ENCODE data around the gene IL10RB. TPM values are rescaled to one million over a fixed set of nuclear protein-coding genes. Genes with fewer than 3 reads are reported as not detected.
"Not testable (repeated sequence)": the region's sequence is repeated elsewhere in the genome, so short reads cannot be mapped to it uniquely, and the experiment has no call there.

IL10RB gene
- 7.7 and 8.7 TPM in 2 replicates for total RNA-seq
- long read RNA-seq, transcript IL10RB-201 (7 exons, 1,963 nt), result major isoform, 41 of 47 reads
- long read RNA-seq, partial matches to known transcripts, result 4 of 47 reads
- long read RNA-seq, other reads (novel, unspliced or antisense), result 1 of 47 reads

- Mint-ChIP-seq H3K9me3 (ENCODE audit: low read depth) (no peaks in the 10 kb centered on the region), H3K4me3 (ENCODE audit: low read depth) (peak within 1 kb of the TSS; percentile 78), H3K27ac (peak within 1 kb of the TSS; percentile 67), H3K27me3 (peaks cover 3% of the 10 kb centered on the region), H3K36me3 (ENCODE audit: insufficient read depth) (peaks cover 13% of the 10 kb centered on the region), H3K4me1 (ENCODE audit: low read depth) (peaks cover 13% of the 10 kb centered on the region)
- peak; percentile 23 for TF ChIP-seq CTCF (IDR thresholded peaks at IDR 0.05; ENCODE audit: unreplicated experiment)
- peak; percentile 61 for DNase-seq (ENCODE audit: low spot score, unreplicated experiment)
Measured at GRCh38 chr21:33266050-33266788, at the start of gene IL10RB. Gene IL10RB, plus strand, starts transcription at chr21:33266367. Its CDS starts 99 bp downstream, at chr21:33266466.

GRCh38 chr21:33217138-33217520, 49.0 kb upstream of the IL10RB start:
- H3K27me3 Mint-ChIP-seq, result peaks cover 3% of the 10 kb centered on the region
- no peak overlapping the region for H3K4me3 Mint-ChIP-seq (ENCODE audit: low read depth)
- no peak for TF ChIP-seq CTCF (IDR thresholded peaks at IDR 0.05; ENCODE audit: unreplicated experiment)
- no peaks in the 10 kb centered on the region for H3K36me3 Mint-ChIP-seq (ENCODE audit: insufficient read depth)
- peaks cover 15% of the 10 kb centered on the region for H3K9me3 Mint-ChIP-seq (ENCODE audit: low read depth)
- H3K27ac Mint-ChIP-seq, result no peak overlapping the region
- H3K4me1 Mint-ChIP-seq (ENCODE audit: low read depth), result peaks cover 6% of the 10 kb centered on the region
- no peak for DNase-seq (ENCODE audit: low spot score, unreplicated experiment)

GRCh38 chr21:33219300-33219699, 46.9 kb upstream of the IL10RB start:
- H3K27ac Mint-ChIP-seq, result no peak overlapping the region
- TF ChIP-seq CTCF (IDR thresholded peaks at IDR 0.05; ENCODE audit: unreplicated experiment), result no peak
- peaks cover 3% of the 10 kb centered on the region for H3K4me1 Mint-ChIP-seq (ENCODE audit: low read depth)
- H3K4me3 Mint-ChIP-seq (ENCODE audit: low read depth), result no peak overlapping the region
- H3K36me3 Mint-ChIP-seq (ENCODE audit: insufficient read depth), result no peaks in the 10 kb centered on the region
- peaks cover 3% of the 10 kb centered on the region for H3K27me3 Mint-ChIP-seq
- no peak for DNase-seq (ENCODE audit: low spot score, unreplicated experiment)
- peaks cover 22% of the 10 kb centered on the region for H3K9me3 Mint-ChIP-seq (ENCODE audit: low read depth)

- Mint-ChIP-seq H3K27me3 (no peaks in the 10 kb centered on the region), H3K4me1 (ENCODE audit: low read depth) (peaks cover 3% of the 10 kb centered on the region), H3K9me3 (ENCODE audit: low read depth) (peaks cover 22% of the 10 kb centered on the region), H3K27ac (no peak overlapping the region), H3K36me3 (ENCODE audit: insufficient read depth) (no peaks in the 10 kb centered on the region), H3K4me3 (ENCODE audit: low read depth) (no peak overlapping the region)
- TF ChIP-seq CTCF (IDR thresholded peaks at IDR 0.05; ENCODE audit: unreplicated experiment), result no peak
- no peak for DNase-seq (ENCODE audit: low spot score, unreplicated experiment)
Measured at GRCh38 chr21:33219954-33220353, 46.2 kb upstream of the IL10RB start.

GRCh38 chr21:33225376-33225775, 40.8 kb upstream of the IL10RB start:
- H3K4me1 Mint-ChIP-seq (ENCODE audit: low read depth); H3K27ac Mint-ChIP-seq; H3K4me3 Mint-ChIP-seq (ENCODE audit: low read depth); H3K36me3 Mint-ChIP-seq (ENCODE audit: insufficient read depth); H3K27me3 Mint-ChIP-seq; DNase-seq (ENCODE audit: low spot score, unreplicated experiment): not testable (repeated sequence)
- H3K9me3 Mint-ChIP-seq (ENCODE audit: low read depth), result peaks cover 18% of the 10 kb centered on the region

- no peaks in the 10 kb centered on the region for H3K36me3 Mint-ChIP-seq (ENCODE audit: insufficient read depth)
- H3K4me3 Mint-ChIP-seq (ENCODE audit: low read depth), result peak overlapping the region; percentile 53
- H3K4me1 Mint-ChIP-seq (ENCODE audit: low read depth), result peaks cover 28% of the 10 kb centered on the region
- H3K27me3 Mint-ChIP-seq, result no peaks in the 10 kb centered on the region
- H3K9me3 Mint-ChIP-seq (ENCODE audit: low read depth), result no peaks in the 10 kb centered on the region
- DNase-seq (ENCODE audit: low spot score, unreplicated experiment), result no peak
- H3K27ac Mint-ChIP-seq, result no peak overlapping the region
- TF ChIP-seq CTCF (IDR thresholded peaks at IDR 0.05; ENCODE audit: unreplicated experiment), result no peak
Measured at GRCh38 chr21:33228455-33228854, 37.7 kb upstream of the IL10RB start.

All from progenitor cell of endocrine pancreas (in vitro differentiated cells).